GM21367 (cell line): ENCODE data around the gene CDR2L.
A peak's percentile ranks its signal among the peaks of the same experiment; 100 is the strongest.
"Not testable (repeated sequence)": the region's sequence is repeated elsewhere in the genome, so short reads cannot be mapped to it uniquely, and the experiment has no call there.

ENCODE experiments used
- ATAC-seq: cut with Tn5 transposase; IDR thresholded peaks from one replicate; pipeline ENCODE4 v1.9.1; 2021; ENCODE audit not compliant: unreplicated experiment

The CDR2L gene

DNA sequence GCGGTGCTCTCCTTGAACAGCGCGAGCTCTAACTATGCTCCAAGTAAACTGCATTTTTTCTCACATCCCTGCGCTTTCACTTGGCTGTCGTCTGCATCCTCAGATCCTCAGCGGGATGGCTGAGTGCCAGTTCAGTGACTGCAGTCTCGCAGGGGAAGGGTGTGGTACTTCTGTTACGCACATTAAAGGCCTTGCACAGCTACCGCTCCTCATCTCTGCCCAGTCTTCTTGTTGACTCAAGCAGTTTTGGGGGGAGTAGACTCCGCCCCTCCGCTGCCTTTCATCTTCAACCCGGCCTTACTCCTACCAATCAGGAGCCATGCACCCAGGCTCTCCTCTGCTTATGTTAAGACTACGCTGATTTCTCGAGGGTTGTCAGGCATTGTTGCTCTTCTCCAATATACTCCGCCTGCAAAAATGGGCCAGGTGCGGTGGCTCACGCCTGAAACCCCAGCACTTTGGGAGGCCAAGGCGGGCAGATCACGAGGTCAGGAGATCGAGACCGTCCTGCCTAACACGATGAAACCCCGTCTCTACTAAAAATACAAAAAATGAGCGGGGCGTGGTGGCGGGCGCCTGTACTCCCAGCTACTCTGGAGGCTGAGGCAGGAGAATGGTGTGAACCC is 49.3 kb downstream of the CDR2L start:
- no peak for ATAC-seq

DNA sequence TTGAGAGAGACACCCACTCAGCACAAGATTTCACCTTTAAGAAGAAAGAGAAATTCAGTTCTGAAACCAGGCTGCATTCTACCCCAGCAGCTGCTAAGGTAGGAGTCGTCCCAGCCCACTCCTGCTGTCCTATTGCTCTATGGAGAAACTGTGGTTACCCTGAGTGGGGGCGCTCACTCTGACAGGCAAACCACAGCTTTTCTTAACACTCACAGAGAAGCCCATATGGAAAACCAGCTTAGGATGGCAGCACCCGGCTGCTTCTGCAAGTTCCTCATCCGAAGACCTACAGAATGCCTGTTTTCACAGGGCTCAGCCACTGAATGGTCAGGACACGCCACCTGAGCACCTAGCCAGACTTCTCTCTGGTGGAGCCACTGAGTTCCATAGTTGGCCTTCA is 51.8 kb downstream of the CDR2L start:
- ATAC-seq, result no peak

DNA sequence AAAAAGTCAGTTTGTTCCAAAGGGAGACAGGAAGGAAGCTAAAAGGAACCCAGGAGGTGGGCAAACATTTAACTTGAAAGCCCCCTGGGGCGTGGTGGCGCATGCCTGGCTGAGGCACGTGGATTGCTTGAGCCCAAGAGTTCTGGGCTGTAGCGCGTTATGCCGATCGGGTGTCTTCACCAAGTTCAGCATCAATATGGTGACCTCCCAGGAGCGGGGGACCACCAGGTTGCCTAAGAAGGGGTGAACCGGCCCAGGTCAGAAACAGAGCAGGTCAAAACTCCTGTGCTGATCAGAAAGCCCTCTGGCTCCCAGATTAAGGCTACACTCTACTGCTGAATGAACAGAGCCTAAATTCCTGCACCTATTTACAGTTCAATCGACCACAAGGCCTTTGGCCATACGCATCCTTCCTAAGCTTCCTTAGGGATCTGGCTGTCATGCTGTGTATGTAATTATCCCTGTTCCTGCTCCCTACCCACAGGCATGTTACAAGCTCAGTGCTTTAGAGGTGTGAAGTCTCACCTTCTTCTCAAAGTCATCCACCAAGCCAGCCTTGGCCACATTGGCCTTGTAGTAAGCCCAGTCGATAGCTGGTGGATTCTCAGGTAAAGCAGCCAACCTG is 54.3 kb downstream of the CDR2L start:
- ATAC-seq, result no peak

DNA sequence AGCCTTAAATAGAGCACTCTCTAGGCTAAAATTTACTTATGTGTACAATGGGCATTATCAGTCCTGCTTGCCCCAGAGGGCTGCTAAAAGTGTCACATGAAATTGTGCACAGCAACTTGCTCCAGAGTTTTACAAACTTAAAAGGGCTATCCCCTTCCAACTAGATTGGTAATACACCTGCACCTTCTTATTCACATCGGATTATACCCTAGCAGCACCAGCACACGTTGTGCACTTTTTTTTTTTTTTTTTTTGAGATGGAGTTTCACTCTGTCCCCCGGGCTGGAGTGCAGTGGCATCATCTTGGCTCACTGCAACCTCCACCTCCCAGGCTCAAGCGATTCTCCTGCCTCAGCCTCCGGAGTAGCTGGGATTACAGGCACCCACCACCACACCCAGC is 56.4 kb downstream of the CDR2L start:
- not testable (repeated sequence) for ATAC-seq

DNA sequence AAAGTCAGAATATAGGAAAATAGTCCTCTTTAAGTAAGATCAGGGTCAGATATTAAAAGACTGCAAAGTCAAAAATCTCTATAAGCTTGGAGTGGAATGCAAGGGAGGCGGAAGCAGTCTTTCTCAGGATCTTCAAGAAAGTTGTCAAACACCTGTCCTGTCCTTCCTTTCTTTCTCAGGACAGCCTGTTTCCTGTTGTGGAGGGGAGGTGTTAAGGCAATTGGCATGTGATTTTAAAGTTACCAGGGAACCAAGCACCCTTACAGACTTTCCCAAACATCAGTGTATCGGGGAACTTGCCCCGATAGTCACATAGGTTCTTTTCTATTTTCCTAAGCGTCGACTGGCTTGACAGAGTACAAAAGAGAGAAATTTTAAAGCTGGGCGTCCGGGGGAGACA is 57.3 kb downstream of the CDR2L start:
- no peak for ATAC-seq

DNA sequence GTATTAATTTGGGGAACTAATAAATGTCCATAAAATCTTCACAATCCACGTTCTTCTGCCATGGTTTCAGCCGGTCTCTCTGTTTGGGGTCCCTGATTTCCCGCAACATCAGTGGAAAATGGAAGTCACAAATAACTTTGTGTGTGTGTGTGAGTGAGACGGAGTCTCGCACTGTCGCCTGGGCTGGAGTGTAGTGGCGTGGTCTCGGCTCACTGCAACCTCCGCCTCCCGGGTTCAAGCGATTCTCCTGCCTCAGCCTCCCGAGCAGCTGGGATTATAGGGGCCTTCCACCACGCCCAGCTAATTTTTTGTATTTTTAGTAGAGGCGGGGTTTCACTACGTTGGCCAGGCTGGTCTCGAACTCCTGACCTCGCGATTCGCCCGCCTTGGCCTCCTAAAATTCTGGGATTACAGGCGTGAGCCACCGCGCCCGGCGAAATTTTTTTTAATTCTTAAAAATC is 58.5 kb downstream of the CDR2L start:
- not testable (repeated sequence) for ATAC-seq

DNA sequence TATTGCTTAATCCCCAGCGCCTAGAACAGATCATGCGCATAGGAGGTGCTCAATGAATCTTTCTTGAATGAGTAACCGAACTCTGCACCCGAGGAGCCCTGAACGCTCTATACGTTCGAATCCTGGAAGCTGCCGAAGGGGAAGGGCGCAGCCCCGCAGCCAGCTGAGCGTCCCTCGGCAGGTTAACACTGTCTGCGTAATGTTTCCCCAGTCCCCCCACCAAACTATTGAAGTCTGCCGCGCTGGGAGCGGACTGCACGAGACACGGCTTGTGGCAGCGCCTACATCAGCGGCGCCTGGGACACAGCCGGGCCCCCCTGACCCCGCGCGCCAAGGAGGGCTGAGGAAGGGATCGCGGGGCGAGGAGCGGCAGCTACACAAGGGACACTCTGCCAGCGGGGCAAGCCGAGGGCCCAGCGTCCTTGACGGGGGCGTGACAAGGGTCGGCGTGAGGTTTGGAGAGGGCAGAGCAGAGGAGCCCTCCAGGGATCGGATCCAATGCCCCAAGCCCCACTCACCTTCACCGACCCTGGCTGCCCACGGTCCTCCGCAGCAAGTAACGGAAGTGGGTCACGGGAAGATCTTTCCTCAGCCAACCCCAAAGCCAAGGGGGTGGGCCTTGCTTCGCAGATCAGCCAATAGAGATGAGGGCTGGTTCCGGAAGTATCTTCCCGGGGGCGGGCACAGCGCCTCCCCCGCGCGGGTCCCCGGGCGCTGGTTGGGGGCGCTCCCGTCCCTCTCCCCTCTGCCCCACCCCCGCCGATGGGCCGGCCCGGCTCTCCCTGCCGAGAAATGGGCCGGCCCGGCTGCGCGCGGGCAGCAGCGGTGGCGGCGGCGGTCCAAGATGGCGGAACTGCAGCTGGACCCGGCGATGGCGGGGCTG is 59.2 kb downstream of the CDR2L start, which contains the start of the genes ATP5PD and KCTD2:
TSS of gene ATP5PD (minus strand) at position 563 of the 883 bp plus-strand sequence. CDS start 4,319 bp downstream, outside the sequence.
TSS of gene KCTD2 (plus strand) at position 819 of the 883 bp plus-strand sequence. CDS start at position 845, 26 bp downstream.
- ATAC-seq, result peak; percentile 90

DNA sequence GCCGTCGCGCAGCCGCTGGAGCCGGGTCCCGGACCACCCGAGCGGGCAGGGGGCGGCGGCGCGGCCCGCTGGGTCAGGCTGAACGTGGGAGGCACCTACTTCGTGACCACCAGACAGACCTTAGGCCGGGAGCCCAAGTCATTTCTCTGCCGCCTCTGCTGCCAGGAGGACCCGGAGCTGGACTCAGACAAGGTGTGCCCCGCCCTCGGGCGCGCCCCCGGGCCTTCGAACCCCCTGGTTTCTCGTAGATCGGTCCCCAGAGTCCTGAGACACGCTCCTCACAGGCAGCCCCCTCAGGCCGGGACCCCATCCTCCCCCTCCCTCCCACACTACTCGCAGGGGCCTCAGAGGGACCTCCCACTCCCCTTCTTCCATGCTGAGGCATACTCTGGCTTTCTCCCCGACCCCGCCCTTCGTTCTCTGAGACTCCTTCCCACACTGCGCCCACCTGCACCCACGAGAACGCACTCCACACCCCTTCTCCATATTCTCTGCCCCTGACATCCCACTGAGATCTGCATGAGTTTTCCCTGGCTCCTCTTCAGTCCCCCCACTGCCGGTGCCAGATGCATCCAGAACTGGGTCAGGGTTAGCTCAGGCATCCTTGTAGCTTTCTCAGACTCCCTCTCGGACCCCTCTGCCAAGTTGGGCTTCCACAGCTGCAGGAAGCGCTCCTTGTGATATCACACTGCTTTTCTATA is 60.1 kb downstream of the CDR2L start:
- no peak for ATAC-seq

DNA sequence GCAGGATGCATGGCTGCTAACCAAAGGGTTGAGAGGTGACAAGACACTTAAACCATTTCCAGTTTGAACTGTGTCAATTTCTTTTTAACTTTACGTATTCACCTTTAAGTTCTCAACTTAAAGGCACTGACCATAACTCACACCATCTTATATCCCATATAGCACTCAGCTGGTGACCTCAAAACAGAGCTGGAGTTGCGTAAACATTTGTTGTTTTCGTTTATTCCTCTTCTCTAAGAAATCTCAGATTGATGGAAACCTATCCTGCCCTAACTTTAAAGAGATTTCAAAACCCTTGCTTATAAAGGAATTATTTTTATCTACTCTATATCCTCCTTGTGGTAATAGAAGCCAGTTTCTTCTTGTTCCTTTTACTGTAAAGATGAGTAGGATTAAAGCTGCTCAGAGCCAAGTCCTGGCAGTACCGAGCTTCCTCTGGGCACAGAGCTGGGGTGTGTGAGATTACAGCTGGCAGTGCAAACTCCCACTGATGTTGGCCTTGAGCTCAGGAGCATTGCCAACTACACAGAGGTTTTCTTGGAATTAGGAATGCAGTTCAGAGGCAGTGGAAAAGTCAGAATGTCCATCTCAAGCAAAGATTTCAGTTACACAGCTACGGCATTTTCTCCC is 60.9 kb downstream of the CDR2L start:
- ATAC-seq, result no peak

DNA sequence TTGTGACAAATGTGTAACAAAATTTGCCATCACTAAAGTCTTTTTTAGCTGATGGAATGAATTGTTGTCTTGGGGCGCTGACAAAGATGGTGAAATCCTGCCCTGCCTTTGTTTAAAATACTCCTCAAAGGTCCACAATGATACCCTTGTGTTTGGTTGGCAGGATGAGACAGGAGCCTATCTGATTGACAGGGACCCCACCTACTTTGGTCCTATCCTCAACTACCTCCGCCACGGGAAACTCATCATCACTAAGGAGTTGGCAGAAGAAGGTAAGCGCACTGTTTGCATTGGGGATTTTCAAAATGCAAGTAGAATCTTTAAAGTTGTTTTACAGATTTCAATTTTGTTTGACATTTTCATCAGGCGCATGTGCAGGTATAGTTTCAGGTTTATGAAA is 61.6 kb downstream of the CDR2L start:
- ATAC-seq, result no peak

DNA sequence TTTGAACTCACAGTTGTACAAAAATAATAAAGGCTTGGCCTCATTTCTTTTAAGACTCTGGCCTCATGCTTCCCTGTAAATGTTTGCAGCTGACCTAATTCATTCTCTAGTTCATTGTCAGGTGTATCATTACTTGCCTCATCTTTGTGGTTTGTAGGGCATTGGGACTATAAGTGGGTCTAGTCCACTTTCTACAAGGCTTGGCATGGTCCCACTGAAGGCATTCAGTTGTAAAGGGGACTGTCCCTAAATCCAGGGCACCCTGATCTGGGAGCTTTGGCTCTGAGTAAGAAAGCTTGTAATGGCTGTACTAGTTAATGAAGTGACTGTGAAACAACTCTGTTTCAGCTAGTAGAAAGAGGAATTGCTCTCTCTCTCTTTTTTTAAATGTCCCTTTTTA is 62.3 kb downstream of the CDR2L start:
- no peak for ATAC-seq

DNA sequence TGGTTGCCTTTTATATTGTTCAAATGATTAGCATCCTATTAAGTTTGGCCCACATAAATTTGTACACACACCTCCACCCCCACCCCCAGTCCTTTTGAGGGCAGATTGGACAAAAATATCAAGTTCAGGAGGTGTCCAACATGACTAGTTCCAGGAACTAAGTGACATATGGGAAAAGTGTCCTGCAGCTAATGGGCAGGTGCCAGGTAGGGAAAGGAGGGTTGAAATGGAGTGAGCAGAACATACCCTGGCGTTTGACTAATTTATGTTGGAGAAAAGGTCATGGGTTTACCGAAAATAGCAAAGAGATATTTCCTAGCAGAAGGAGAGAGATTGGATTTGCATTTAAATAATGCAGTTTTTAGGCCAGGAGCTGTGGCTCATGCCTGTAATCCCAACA is 64.5 kb downstream of the CDR2L start:
- no peak for ATAC-seq
